ENCODE results near the gene SPTY2D1. TPM values are rescaled to one million over a fixed set of nuclear protein-coding genes. Genes with fewer than 3 reads are reported as not detected.
A peak's percentile ranks its signal among the peaks of the same experiment; 100 is the strongest.
"Not testable (repeated sequence)": the region's sequence is repeated elsewhere in the genome, so short reads cannot be mapped to it uniquely, and the experiment has no call there.

The SPTY2D1 gene
- total and polyA plus RNA-seq, 7 donors = 4.8 to 17.8 (median 15.0) TPM

GRCh38 chr11:18668131-18668530, 34.0 kb upstream of the SPTY2D1 start:
- Histone ChIP-seq H3K9me3 (peaks cover 3% of the 10 kb centered on the region), H3K36me3 (ENCODE audit: insufficient read depth in 1 of 2, low read depth in 1 of 2) (no peaks in the 10 kb centered on the region), H3K27me3 (ENCODE audit: insufficient read depth in 3 of 3, low read length in 2 of 3) (no peaks in the 10 kb centered on the region), H3K4me1 (no peaks in the 10 kb centered on the region), H3K4me3 (no peak overlapping the region), H3K27ac (no peak overlapping the region)
- intact Hi-C loops (cut with DNase I) = no loop called here
- TF ChIP-seq CTCF (IDR thresholded peaks at IDR 0.05) = no peak
- 75 to 83% (median 82%) methylated on average over 4 of the region's 4 CpGs for WGBS, 3 donors
- no peak for ATAC-seq
- DNase-seq = no peak

- H3K4me1 ChIP-seq; H3K36me3 ChIP-seq (ENCODE audit: insufficient read depth in 1 of 2, low read depth in 1 of 2); H3K9me3 ChIP-seq; DNase-seq; intact Hi-C loops (cut with DNase I); H3K27ac ChIP-seq; ATAC-seq; H3K27me3 ChIP-seq (ENCODE audit: insufficient read depth in 3 of 3, low read length in 2 of 3); H3K4me3 ChIP-seq: not testable (repeated sequence)
- WGBS, 3 donors = 46 to 73% (median 72%) methylated on average over 10 of the region's 10 CpGs
Observed at GRCh38 chr11:18665353-18665872, 31.3 kb upstream of the SPTY2D1 start.

GRCh38 chr11:18657673-18658072, 23.5 kb upstream of the SPTY2D1 start:
- no peak overlapping the region for H3K4me3 ChIP-seq
- H3K36me3 ChIP-seq (ENCODE audit: insufficient read depth in 1 of 2, low read depth in 1 of 2) = no peaks in the 10 kb centered on the region
- H3K27me3 ChIP-seq (ENCODE audit: insufficient read depth in 3 of 3, low read length in 2 of 3) = peaks cover 0 to 2% (median 0%) of the 10 kb centered on the region in 3 donors
- no peak for DNase-seq
- no peaks in the 10 kb centered on the region for H3K4me1 ChIP-seq
- H3K27ac ChIP-seq = no peak overlapping the region
- no peak for TF ChIP-seq CTCF (IDR thresholded peaks at IDR 0.05)
- WGBS, 3 donors = 82 to 88% (median 85%) methylated on average over 5 of the region's 5 CpGs
- intact Hi-C loops (cut with DNase I) = no loop called here
- H3K9me3 ChIP-seq = no peaks in the 10 kb centered on the region
- no peak for ATAC-seq

GRCh38 chr11:18650859-18651557, 16.9 kb upstream of the SPTY2D1 start:
- DNase-seq = no peak

More at GRCh38 chr11:18650859-18651557, 16.9 kb upstream of the SPTY2D1 start:
- 68 to 72% (median 70%) methylated on average over 19 of the region's 19 CpGs for WGBS, 3 donors
- Histone ChIP-seq H3K27me3 (ENCODE audit: insufficient read depth in 3 of 3, low read length in 2 of 3) (no peaks in the 10 kb centered on the region), H3K36me3 (ENCODE audit: insufficient read depth in 1 of 2, low read depth in 1 of 2) (no peaks in the 10 kb centered on the region), H3K9me3 (no peaks in the 10 kb centered on the region), H3K27ac (no peak overlapping the region), H3K4me1 (no peaks in the 10 kb centered on the region), H3K4me3 (no peak overlapping the region)
- ATAC-seq = peak in 3 of 4 donors; percentile 46 to 69 (median 58)
- TF ChIP-seq CTCF (IDR thresholded peaks at IDR 0.05) = peak; percentile 54
- intact Hi-C loops (cut with DNase I) = no loop called here
